Epithelial cell of esophagus (primary cell): ENCODE results near the gene GALK2.
"Not testable (repeated sequence)": the region's sequence is repeated elsewhere in the genome, so short reads cannot be mapped to it uniquely, and the experiment has no call there.

Experiments used
- DNase-seq: peaks from one replicate; pipeline ENCODE4 v3.0.0; 2010; ENCODE audit warnings: low read depth
- H3K4me3 ChIP-seq: 2 replicates; pipeline ENCODE4 v1.5.1; 2011; ENCODE audit warnings: mild to moderate bottlenecking, low read length, control low read depth
- CTCF ChIP-seq: IDR thresholded peaks from 2 replicates; pipeline ENCODE4 v1.5.1; 2011; ENCODE audit warnings: low read depth, mild to moderate bottlenecking, low read length, control low read depth, inconsistent platforms; ENCODE audit not compliant: insufficient read depth; ENCODE audit errors: missing control alignments

GALK2 gene

DNA sequence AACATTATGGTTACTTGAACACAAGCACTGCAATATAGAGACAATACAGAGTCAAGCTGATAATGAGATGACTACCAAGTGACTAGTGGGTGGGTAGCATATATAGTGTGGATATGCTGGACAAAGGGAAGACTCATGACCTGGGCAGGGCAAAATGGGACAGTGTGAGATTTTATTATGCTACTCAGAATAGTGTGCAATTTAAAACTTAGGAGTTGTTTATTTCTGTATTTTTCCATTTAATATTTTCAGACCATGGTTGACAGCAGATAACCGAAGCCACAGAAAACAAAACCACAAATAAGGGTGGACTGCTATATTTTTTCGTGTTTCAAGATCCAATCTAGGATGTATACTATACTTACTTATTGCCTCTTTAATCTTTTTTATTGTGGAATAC is 19.6 kb downstream of the GALK2 start:
- H3K4me3 ChIP-seq = no peak overlapping the region
- DNase-seq = no peak
- no peak for TF ChIP-seq CTCF

GRCh38 chr15:49190586-49190985 is 20.5 kb downstream of the GALK2 start:
- H3K4me3 ChIP-seq = no peak overlapping the region
- no peak for DNase-seq
- TF ChIP-seq CTCF = no peak

GRCh38 chr15:49191892-49192291 is 21.8 kb downstream of the GALK2 start:
- DNase-seq = no peak
- no peak overlapping the region for H3K4me3 ChIP-seq
- no peak for TF ChIP-seq CTCF

GRCh38 chr15:49196856-49197255 is 26.8 kb downstream of the GALK2 start:
- no peak for DNase-seq
- no peak for TF ChIP-seq CTCF
- no peak overlapping the region for H3K4me3 ChIP-seq

DNA sequence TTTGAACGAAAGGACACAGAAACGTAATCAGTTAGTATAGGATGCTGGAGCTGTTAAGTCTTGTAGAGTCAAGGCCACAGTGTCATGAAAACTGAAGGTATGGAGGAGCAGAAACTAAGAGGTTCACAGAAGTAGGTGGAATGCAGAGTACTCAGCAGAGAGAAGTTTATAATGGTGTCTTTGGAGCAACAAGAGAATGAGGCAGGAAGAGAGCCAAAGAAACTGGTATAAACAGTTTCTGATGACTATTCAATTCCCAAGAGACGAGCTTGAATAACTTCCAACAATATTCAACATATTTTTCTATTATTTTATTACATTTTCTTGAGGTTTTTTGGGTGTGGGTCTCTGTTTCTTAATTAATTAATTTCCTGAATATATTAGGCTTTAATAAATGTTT is 29.6 kb downstream of the GALK2 start:
- H3K4me3 ChIP-seq = no peak overlapping the region
- DNase-seq = no peak
- TF ChIP-seq CTCF = no peak

DNA sequence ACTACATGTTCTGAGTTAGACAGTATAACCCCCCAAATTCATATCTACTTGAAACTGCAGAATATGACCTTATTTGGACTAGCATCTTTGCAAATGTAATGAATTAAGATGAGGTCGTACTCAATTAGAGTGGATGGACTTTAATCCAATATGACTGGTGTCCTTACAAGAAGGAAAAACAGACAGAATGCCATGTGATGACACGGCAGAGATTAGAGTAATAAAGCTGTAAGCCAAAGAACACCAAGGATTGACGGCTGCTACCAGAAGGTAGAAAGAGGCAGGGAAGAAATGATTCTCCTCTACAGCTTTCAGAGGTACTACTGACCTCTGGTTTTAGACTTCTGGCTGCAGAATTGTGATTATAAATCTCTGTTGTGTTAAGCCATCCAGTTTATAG is 30.3 kb downstream of the GALK2 start:
- DNase-seq = no peak
- TF ChIP-seq CTCF = no peak
- H3K4me3 ChIP-seq = no peak overlapping the region

DNA sequence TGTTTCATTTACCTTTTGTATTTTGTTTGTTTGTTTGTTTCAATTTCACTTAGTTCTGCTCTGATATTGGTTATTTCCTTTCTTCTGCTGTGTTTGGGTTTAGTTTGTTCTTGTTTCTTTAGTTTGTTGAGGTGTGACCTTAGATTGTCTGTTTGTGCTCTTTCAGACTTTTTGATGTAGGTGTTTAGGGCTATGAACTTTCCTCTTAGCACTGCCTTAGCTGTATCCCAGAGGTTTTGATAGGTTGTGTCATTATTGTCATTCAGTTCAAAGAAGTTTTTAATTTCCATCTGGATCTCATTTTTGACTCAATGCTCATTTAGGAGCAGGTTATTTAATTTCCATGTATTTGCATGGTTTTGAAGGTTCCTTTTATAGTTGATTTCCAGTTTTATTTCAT is 38.1 kb downstream of the GALK2 start:
- DNase-seq, H3K4me3 ChIP-seq: not testable (repeated sequence)

DNA sequence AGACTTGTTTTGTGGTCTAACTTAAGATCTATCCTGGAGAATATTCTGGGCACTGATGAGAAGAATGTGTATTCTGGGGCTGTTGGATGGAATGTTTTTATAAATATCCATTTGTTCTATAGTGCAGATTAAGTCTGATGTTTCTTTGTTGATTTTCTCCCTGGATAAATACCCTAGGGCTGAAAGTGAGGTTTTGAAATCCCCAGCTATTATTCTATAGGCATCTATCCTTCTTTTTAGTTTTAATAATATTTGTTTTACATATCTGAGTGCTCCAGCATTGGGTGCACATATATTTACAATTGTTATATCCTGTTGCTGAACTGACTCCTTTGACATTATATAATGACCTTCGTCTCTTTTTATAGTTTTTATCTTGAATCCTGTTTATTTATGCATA is 42.9 kb downstream of the GALK2 start:
- no peak for DNase-seq
- H3K4me3 ChIP-seq = no peak overlapping the region
- TF ChIP-seq CTCF = no peak
